Measurements from ENCODE around the gene GCLC. TPM values are rescaled to one million over a fixed set of nuclear protein-coding genes. Genes with fewer than 3 reads are reported as not detected.

Gene GCLC
- total RNA-seq, 1 donor: 36.3 TPM

DNA sequence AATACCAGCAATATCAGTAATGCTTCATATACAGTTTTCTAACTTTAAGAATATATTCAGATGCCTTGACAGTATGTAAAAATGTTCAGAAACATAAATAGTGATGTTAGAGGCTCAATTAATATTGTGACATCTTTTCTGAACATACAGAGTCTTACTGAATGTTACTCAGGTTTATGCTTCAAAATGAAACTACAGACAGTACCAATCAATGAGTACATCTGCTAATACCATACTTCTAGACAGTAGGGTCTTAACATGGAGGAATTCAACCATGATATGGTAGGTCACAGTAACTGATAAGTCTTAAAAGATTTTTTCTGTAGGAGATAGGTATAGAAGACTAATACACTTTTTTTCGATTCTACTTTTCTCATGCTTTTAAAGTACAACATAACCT is 8.3 kb downstream of the GCLC start:
- DNase-seq (ENCODE audit: low read depth): no peak
- TF ChIP-seq, protein P1, sequence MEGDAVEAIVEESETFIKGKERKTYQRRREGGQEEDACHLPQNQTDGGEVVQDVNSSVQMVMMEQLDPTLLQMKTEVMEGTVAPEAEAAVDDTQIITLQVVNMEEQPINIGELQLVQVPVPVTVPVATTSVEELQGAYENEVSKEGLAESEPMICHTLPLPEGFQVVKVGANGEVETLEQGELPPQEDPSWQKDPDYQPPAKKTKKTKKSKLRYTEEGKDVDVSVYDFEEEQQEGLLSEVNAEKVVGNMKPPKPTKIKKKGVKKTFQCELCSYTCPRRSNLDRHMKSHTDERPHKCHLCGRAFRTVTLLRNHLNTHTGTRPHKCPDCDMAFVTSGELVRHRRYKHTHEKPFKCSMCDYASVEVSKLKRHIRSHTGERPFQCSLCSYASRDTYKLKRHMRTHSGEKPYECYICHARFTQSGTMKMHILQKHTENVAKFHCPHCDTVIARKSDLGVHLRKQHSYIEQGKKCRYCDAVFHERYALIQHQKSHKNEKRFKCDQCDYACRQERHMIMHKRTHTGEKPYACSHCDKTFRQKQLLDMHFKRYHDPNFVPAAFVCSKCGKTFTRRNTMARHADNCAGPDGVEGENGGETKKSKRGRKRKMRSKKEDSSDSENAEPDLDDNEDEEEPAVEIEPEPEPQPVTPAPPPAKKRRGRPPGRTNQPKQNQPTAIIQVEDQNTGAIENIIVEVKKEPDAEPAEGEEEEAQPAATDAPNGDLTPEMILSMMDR (IDR thresholded peaks at IDR 0.05; ENCODE audit: insufficient read depth, low read depth, low read length): no peak
- H3K4me3 ChIP-seq (ENCODE audit: low read depth, low read length): no peak overlapping the region

DNA sequence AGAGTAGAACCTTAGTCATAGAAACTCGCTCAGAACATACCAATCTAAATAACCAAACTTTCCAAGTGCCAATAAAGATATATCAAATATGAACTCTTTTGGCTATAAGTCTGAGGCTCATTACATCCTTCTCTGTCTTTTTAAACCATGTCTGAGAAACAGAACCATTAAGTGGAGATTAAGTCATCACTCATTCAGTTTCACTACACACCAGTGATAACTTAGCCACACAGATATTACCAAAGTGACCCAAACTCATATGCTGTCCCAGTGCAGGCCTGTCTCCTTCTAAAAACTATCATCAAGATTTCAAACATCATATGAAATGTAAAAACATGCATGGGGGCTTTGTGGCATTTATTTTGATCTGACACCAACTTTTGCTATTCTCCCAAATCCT is 12.0 kb downstream of the GCLC start:
- no peak for DNase-seq (ENCODE audit: low read depth)
- no peak overlapping the region for H3K4me3 ChIP-seq (ENCODE audit: low read depth, low read length)
- TF ChIP-seq, protein P1 (IDR thresholded peaks at IDR 0.05; ENCODE audit: insufficient read depth, low read depth, low read length): no peak

DNA sequence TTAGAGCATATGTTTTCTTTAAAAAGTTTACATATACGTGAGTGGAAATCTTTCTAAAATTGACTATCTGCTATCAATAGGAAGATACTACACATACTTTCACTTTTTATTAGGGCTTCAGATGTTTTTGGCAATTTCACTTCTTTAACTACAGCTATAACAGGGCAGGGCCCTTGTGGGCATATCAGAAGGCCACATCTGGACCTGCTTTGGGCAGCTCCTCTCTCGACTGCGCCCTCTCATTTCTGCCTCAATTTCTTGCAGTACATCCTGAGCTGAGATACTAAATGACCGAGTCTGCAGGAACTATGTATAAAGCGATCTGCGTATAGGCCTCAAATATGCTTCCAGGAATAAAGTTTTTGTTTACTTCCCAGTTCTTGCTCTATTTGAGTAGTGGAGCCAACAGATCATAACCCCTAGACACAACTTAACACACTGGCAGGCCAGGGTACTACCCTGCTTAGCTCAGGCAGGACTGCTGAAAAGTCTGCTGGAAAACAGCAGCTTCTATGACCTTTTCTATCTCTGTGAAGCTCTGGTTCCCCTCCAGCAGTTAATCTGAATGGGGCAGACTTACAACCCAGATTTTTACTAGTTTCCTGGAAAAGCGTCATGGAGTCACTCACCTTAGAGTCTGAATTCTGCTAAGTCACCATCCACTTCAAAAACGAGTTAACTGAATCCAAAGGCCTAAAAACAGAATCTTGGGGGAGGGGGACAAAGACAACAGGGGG is 12.7 kb downstream of the GCLC start:
- TF ChIP-seq, protein P1 (IDR thresholded peaks at IDR 0.05; ENCODE audit: insufficient read depth, low read depth, low read length): no peak
- H3K4me3 ChIP-seq (ENCODE audit: low read depth, low read length): no peak overlapping the region
- DNase-seq (ENCODE audit: low read depth): peak; percentile 36

DNA sequence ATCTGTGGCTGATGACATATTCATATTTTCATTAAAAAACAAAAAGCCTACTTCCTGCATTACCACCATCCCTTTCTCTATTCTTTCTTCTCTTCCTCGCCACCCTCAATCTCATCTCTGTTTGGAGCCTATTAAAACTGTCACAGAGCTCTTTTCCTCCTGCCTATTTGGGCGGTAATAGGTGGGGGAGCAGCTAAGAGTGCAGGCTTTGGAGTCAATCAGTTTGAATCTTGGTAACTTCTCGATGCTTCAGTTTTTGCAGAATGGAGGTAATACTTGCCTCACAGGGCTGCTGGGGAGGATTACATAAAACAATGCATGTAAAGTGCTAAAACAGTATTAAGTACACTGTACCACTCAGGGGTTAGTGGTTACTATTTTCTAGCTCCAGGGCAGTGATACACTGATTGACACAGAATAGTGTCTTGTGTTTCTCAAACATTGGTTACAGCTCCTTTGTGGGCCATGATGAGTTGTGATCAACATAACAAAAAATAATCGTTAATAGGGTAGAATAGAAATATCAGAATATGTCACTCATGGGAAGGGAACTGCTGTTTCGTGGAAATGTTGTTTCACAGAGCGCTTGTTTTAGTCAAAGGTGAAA is 14.0 kb downstream of the GCLC start:
- TF ChIP-seq, protein P1 (IDR thresholded peaks at IDR 0.05; ENCODE audit: insufficient read depth, low read depth, low read length): no peak
- H3K4me3 ChIP-seq (ENCODE audit: low read depth, low read length): no peak overlapping the region
- no peak for DNase-seq (ENCODE audit: low read depth)

DNA sequence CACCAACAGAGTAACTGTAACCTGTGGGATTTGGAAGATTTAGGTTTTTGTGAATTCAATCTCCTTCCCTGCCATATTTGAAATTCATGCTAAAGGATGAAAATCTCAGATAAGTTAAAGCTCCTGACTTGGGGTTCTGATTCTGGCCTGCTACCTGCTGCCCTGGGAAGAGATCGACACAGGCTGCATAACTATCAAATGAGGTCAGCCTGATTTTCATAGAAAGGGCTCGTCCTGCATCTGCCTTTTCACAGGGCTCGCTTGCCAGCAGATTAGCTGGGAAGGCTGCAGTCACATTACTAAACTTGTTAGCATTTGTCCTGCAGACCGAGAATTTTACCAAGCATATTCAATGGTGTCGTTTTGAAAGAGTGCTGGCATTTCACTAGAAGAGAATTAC is 14.6 kb downstream of the GCLC start:
- no peak for DNase-seq (ENCODE audit: low read depth)
- TF ChIP-seq, protein P1 (IDR thresholded peaks at IDR 0.05; ENCODE audit: insufficient read depth, low read depth, low read length): no peak

DNA sequence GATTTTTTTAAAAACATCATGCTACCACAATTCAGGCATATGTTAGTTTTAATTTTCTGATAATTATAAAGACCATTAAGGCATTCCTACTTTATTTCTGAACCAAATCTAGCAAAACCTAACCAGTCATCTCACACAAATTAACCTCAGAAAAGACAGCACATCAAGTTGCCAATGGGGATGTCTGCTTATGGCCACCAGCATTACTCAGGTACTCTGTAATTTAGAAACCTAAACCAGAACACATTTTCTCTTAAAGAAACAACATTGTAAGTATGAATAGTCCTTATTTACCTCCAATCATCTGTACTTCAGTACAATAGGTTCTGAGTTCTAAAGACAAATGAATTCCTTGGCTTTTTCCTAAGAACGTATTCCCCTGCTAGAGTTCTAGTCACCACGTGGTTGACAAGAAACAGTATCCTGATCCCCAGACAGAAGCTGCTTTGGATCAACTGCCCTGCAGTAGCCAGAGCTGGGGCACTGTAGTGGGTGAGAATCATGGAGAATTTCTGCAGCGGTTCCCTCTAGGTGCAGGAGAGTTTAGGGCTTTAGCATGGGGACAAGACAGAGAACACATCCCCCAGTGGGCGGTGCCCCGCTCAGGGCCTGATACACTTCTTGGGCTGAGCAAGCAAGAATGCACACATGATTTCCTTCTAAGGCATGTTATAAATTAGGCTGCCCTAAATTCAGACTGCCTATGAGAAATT is 15.4 kb downstream of the GCLC start:
- H3K4me3 ChIP-seq (ENCODE audit: low read depth, low read length): no peak overlapping the region
- TF ChIP-seq, protein P1 (IDR thresholded peaks at IDR 0.05; ENCODE audit: insufficient read depth, low read depth, low read length): no peak
- no peak for DNase-seq (ENCODE audit: low read depth)

More for the DNA sequence above, 14.6 kb downstream of the GCLC start:
- H3K4me3 ChIP-seq (ENCODE audit: low read depth, low read length): no peak overlapping the region

Measured in fibroblast of villous mesenchyme (primary cell).